HEK293T (cell line): ENCODE measurements around the gene SRGAP1.

Experiments used
- CTCF ChIA-PET: fragments of 350-600 bp; formaldehyde crosslinking; extraction: SDS; loops from one replicate; lab custom pipeline; 2021; ENCODE audit warnings: antibody characterized with exemption, inconsistent platforms; lab: Yijun Ruan, JAX
- POLR2A ChIA-PET: fragments of 350-600 bp; formaldehyde crosslinking; extraction: SDS; loops from one replicate; lab custom pipeline; 2020; ENCODE audit warnings: antibody characterized with exemption, inconsistent platforms; lab: Yijun Ruan, JAX
- DNase-seq: peaks from one replicate; pipeline ENCODE4 v3.0.0; 2012; ENCODE audit warnings: mixed read lengths; ENCODE audit errors: extremely low spot score
- ARNT ChIP-seq: fragments of 450-650 bp; IDR thresholded peaks from 2 replicates; pipeline ENCODE4 v1.6.1; 2017; ENCODE audit warnings: mild to moderate bottlenecking
- BHLHE40 ChIP-seq: fragments of 450-650 bp; IDR thresholded peaks from 2 replicates; pipeline ENCODE4 v1.6.1; 2016; ENCODE audit warnings: mild to moderate bottlenecking, moderate library complexity, borderline replicate concordance
- CTBP1 ChIP-seq: fragments of 450-650 bp; IDR thresholded peaks from 2 replicates; pipeline ENCODE4 v1.6.1; 2016; ENCODE audit warnings: borderline replicate concordance
- ELF4 ChIP-seq: fragments of 450-650 bp; IDR thresholded peaks from 2 replicates; pipeline ENCODE4 v1.6.1; 2017; ENCODE audit warnings: antibody characterized with exemption
- FOXA1 ChIP-seq: fragments of 450-650 bp; IDR thresholded peaks from 2 replicates; pipeline ENCODE4 v1.6.1; 2016; ENCODE audit warnings: mild to moderate bottlenecking
- FOXK2 ChIP-seq: fragments of 450-650 bp; IDR thresholded peaks from 2 replicates; pipeline ENCODE4 v1.6.1; 2016; ENCODE audit warnings: mild to moderate bottlenecking
- FOXM1 ChIP-seq: fragments of 450-650 bp; IDR thresholded peaks from 2 replicates; pipeline ENCODE4 v1.6.1; 2017; ENCODE audit warnings: mild to moderate bottlenecking, borderline replicate concordance
- HDGF ChIP-seq: fragments of 450-650 bp; IDR thresholded peaks from 2 replicates; pipeline ENCODE4 v1.6.1; 2017; ENCODE audit warnings: antibody characterized with exemption, borderline replicate concordance
- L3MBTL2 ChIP-seq: fragments of 450-650 bp; conservative IDR thresholded peaks from 2 replicates; pipeline ENCODE4 v1.6.1; 2016; ENCODE audit warnings: mild to moderate bottlenecking
- LEF1 ChIP-seq: fragments of 450-650 bp; IDR thresholded peaks from 2 replicates; pipeline ENCODE4 v1.6.1; 2017; ENCODE audit warnings: mild to moderate bottlenecking, borderline replicate concordance
- NFRKB ChIP-seq: fragments of 450-650 bp; IDR thresholded peaks from 2 replicates; pipeline ENCODE4 v1.6.1; 2016; ENCODE audit warnings: mild to moderate bottlenecking, moderate library complexity
- SP1 ChIP-seq: fragments of 450-650 bp; IDR thresholded peaks from 2 replicates; pipeline ENCODE4 v1.6.1; 2017
- SUZ12 ChIP-seq: fragments of 450-650 bp; IDR thresholded peaks from 2 replicates; pipeline ENCODE4 v1.6.1; 2016; ENCODE audit warnings: mild to moderate bottlenecking
- TARDBP ChIP-seq: fragments of 450-650 bp; IDR thresholded peaks from 2 replicates; pipeline ENCODE4 v1.6.1; 2016
- ZNF384 ChIP-seq: fragments of 450-650 bp; IDR thresholded peaks from 2 replicates; pipeline ENCODE4 v1.6.1; 2016
- TF ChIP-seq, protein P1 (sequence below): fragments of 450-650 bp; IDR thresholded peaks from 2 replicates; pipeline ENCODE4 v1.6.1; 2016

Gene SRGAP1

DNA sequence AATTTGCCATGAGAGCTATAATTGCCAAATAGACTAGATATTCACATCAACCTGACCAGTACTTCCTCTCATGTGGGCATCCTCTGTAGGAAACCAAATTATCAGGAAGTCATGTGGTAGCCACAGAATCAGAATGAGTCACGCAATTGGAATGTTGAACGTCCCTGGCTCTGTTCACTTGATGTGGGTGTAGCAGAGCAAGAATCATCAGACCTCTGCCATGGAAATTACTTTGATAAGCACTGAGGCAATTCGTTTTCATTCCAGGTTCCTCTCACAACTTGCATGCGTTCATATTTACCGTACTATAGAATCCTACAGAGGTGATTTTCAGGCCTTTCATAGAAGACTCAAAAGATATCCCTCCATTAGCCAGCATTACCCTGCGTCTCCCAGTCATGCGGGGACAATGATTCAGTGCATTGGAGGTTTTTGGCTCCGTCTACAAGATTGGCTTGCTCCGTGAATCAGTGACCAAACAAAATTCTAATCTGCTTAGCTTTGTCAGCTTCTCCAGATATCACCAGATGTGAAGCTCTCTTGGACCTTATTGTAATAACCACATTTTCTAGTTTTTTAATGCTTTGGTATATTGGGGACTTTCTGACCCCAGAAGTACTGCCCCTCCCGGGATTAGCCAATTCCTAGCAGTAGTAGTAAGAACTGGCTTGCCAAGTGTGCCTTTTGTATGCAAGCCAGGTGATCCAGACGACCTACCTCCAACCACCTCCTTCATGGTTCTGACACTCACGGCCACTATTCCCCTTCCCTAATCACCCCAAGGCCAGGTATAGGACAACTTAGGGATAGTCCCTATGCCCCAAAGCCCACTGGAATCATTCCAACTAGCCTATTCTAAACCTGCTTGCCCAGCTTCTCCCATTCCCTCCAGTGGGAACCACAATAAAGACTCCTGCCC, 244.2 kb downstream of the SRGAP1 start:
- CTCF ChIA-PET, result no interaction called here
- TF ChIP-seq FOXM1 (no peak), ELF4 (no peak), FOXA1 (no peak), L3MBTL2 (no peak), BHLHE40 (no peak), ARNT (no peak), HDGF (no peak), CTBP1 (no peak), NFRKB (no peak), LEF1 (no peak), SP1 (no peak), TARDBP (no peak), FOXK2 (no peak), SUZ12 (no peak), ZNF384 (no peak)
- TF ChIP-seq, protein P1, sequence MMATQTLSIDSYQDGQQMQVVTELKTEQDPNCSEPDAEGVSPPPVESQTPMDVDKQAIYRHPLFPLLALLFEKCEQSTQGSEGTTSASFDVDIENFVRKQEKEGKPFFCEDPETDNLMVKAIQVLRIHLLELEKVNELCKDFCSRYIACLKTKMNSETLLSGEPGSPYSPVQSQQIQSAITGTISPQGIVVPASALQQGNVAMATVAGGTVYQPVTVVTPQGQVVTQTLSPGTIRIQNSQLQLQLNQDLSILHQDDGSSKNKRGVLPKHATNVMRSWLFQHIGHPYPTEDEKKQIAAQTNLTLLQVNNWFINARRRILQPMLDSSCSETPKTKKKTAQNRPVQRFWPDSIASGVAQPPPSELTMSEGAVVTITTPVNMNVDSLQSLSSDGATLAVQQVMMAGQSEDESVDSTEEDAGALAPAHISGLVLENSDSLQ, result no peak
- POLR2A ChIA-PET, result no interaction called here
- DNase-seq, result peak; percentile 46

DNA sequence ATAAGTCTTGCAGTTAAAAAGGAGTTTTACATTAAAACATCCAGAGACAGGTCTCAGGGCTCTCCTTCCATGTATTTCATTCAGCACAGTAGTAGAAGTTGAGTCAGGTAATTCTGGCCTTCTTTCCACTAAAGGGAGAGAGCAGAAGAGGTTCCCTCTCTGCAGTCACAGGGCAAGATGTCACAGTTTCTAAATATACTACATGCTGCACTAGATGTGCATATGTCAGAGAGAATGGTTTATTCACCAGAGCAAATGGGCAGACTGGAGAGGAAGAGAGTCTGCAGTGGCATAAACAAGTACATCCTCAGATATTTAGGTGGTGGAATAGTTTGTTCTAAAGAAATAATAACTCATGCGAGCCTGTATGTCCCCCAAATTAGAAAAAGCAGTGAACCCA, 245.5 kb downstream of the SRGAP1 start:
- ChIA-PET POLR2A (no interaction called here), CTCF (no interaction called here)
- DNase-seq, result no peak
- TF ChIP-seq SP1 (no peak), SUZ12 (no peak), LEF1 (no peak), ELF4 (no peak), NFRKB (no peak), L3MBTL2 (no peak), TARDBP (no peak), ARNT (no peak), FOXM1 (no peak), BHLHE40 (no peak), FOXK2 (no peak), FOXA1 (no peak), HDGF (no peak)
- TF ChIP-seq, protein P1, result no peak

DNA sequence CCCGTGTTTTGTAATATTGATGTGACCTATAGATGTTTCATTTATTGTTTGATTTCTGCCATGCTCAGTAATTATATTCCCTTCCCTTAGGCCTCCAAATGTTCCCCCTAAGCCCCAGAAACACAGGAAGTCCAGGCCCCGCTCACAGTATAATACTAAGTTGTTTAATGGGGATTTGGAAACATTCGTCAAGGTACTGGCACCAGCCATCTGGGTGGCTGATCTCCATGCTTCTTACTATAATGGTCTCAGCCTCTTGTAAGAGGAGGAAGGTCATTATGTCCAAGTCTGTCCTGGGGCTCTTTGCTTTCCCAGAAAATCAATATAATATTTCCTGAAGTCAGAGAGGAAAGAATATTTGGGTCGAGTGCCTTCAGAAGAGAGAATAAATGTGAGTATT, 246.7 kb downstream of the SRGAP1 start:
- ChIA-PET CTCF (no interaction called here), POLR2A (no interaction called here)
- DNase-seq, result no peak
- TF ChIP-seq, protein P1, result no peak
- TF ChIP-seq FOXK2, result no peak
- no peak for TF ChIP-seq LEF1
- no peak for TF ChIP-seq ELF4
- TF ChIP-seq L3MBTL2, result no peak
- TF ChIP-seq NFRKB, result no peak
- TF ChIP-seq SUZ12, result no peak
- TF ChIP-seq ARNT, result no peak
- TF ChIP-seq HDGF, result no peak
- TF ChIP-seq FOXA1, result no peak

DNA sequence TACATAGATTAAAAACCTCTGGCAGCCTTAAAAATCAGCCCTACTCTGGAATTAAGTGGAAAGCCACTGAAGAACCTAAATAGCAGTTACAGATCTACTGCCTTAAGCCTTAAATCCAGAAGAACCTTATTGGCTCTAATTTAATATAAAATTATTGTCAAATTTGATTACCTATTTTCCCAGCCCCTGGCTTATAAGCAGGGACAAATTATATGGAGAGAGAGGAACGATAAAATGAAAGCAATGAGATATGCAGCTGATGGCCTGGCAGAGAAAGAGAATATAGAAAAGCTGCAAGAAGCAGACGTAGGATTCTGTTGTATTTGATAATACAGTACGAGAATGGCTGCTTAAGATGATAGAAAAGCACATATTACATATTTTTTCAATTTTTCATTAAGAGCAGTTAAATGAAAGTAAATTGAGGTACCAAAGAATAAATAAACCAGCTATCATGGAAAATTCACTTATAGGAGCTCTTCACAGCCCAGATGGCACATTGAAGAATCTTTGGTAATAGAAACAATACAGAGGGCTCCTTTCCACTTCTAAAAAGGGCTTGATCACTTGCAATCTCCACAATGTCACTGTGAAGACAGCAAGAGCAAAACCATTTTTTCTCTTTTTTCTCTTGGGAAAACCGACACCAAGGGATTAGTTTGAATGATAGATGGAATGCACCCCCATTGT, 248.2 kb downstream of the SRGAP1 start:
- TF ChIP-seq ARNT (no peak), FOXK2 (no peak), BHLHE40 (no peak), NFRKB (no peak), FOXA1 (no peak), ELF4 (no peak), SUZ12 (no peak), CTBP1 (no peak), HDGF (no peak), LEF1 (no peak), L3MBTL2 (no peak), TARDBP (no peak), SP1 (no peak), ZNF384 (no peak), FOXM1 (no peak)
- TF ChIP-seq, protein P1, result no peak
- POLR2A ChIA-PET, result no interaction called here
- CTCF ChIA-PET, result no interaction called here
- no peak for DNase-seq

DNA sequence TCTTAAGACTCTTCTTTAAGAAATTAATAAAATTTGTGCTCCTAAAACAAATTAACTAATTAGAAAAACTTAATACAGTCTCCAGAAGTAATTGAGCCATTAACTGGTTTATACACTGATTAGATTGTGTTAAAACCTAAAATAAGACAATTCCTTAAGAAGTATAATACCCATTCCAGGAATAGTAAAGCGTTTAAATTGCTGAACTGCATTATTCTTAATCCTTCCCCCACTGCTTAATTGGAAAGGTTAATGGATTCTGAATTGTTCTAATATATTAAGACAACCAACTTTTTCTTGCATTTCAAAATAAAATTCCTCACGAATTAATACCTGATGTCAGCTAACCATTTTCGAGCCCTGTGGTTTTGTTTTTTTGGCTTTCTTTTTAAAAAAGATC, 249.2 kb downstream of the SRGAP1 start:
- ChIA-PET POLR2A (no interaction called here), CTCF (no interaction called here)
- TF ChIP-seq TARDBP (no peak), FOXA1 (no peak), LEF1 (no peak), ZNF384 (no peak), ELF4 (no peak), FOXK2 (no peak), CTBP1 (no peak), FOXM1 (no peak), HDGF (no peak), ARNT (no peak), SP1 (no peak), L3MBTL2 (no peak), BHLHE40 (no peak)
- TF ChIP-seq, protein P1, result no peak
- no peak for DNase-seq
